HL-60 (cell line): ENCODE results near the gene IP6K2.

ENCODE experiments used
- DNase-seq, 2 experiments: peaks; one replicate each; pipeline ENCODE4 v3.0.0-alpha.2; 2010 to 2020; ENCODE audit warnings: low read depth in 1 of 2, low spot score in 1 of 2
- H3K27ac ChIP-seq: fragments of 250-450 bp; sonication (Bioruptor Pico); replicated peaks from 2 replicates; pipeline ENCODE4 v1.5.1; 2020; ENCODE audit warnings: mild to moderate bottlenecking, moderate library complexity
- H3K27me3 ChIP-seq: fragments of 250-450 bp; sonication (Bioruptor Pico); 2 replicates; pipeline ENCODE4 v1.5.1; 2021; ENCODE audit warnings: mild to moderate bottlenecking, moderate library complexity; ENCODE audit not compliant: insufficient read depth, poor library complexity, severe bottlenecking
- H3K4me3 ChIP-seq: replicated peaks from 2 replicates; pipeline ENCODE4 v1.5.1; 2011; ENCODE audit warnings: mild to moderate bottlenecking, control low read depth, low read length; ENCODE audit not compliant: insufficient read depth
- CTCF ChIP-seq: IDR thresholded peaks from one replicate; pipeline ENCODE4 v1.5.1; 2011; ENCODE audit warnings: low read length, control low read depth, inconsistent platforms; ENCODE audit not compliant: insufficient read depth
- GABPA ChIP-seq: IDR thresholded peaks from 2 replicates; pipeline ENCODE4 v1.6.1; 2012; ENCODE audit warnings: low read depth
- POLR2AphosphoS5 ChIP-seq: IDR thresholded peaks from 2 replicates; pipeline ENCODE4 v1.6.1; 2012; ENCODE audit warnings: low read depth
- REST ChIP-seq: IDR thresholded peaks from 2 replicates; pipeline ENCODE4 v1.6.1; 2012; ENCODE audit warnings: low read depth; ENCODE audit not compliant: insufficient replicate concordance
- SPI1 ChIP-seq: IDR thresholded peaks from 2 replicates; pipeline ENCODE4 v1.6.1; 2012; ENCODE audit warnings: low read depth, mild to moderate bottlenecking, borderline replicate concordance

Gene IP6K2

GRCh38 chr3:48698891-48699290 is 18.1 kb downstream of the IP6K2 start:
- no peak for TF ChIP-seq GABPA
- TF ChIP-seq POLR2AphosphoS5: no peak
- TF ChIP-seq REST: no peak
- no peak for TF ChIP-seq SPI1
- no peak for TF ChIP-seq CTCF
- DNase-seq: no peak
- Histone ChIP-seq H3K27me3 (no peaks in the 10 kb centered on the region), H3K27ac (no peak overlapping the region), H3K4me3 (no peak overlapping the region)

GRCh38 chr3:48697952-48698351 is 19.1 kb downstream of the IP6K2 start:
- Histone ChIP-seq H3K27ac (no peak overlapping the region), H3K4me3 (no peak overlapping the region)
- no peak for DNase-seq

GRCh38 chr3:48696601-48697000 is 20.4 kb downstream of the IP6K2 start:
- H3K4me3 ChIP-seq: no peak overlapping the region
- TF ChIP-seq REST (no peak), POLR2AphosphoS5 (no peak), SPI1 (no peak), CTCF (no peak), GABPA (no peak)

More at GRCh38 chr3:48697952-48698351, 19.1 kb downstream of the IP6K2 start:
- no peaks in the 10 kb centered on the region for H3K27me3 ChIP-seq
- TF ChIP-seq GABPA: no peak
- no peak for TF ChIP-seq REST
- TF ChIP-seq CTCF: no peak
- no peak for TF ChIP-seq SPI1
- no peak for TF ChIP-seq POLR2AphosphoS5

More at GRCh38 chr3:48696601-48697000, 20.4 kb downstream of the IP6K2 start:
- Histone ChIP-seq H3K27ac (no peak overlapping the region), H3K27me3 (no peaks in the 10 kb centered on the region)
- no peak for DNase-seq
